ENCODE data around the gene LCN6. TPM values are rescaled to one million over a fixed set of nuclear protein-coding genes. Genes with fewer than 3 reads are reported as not detected.

LCN6 gene
- total and polyA plus RNA-seq, 2 of the 13 experiments (the other 11 are each of a cell fraction or from before 2014, with no cell fraction given): not detected

DNA sequence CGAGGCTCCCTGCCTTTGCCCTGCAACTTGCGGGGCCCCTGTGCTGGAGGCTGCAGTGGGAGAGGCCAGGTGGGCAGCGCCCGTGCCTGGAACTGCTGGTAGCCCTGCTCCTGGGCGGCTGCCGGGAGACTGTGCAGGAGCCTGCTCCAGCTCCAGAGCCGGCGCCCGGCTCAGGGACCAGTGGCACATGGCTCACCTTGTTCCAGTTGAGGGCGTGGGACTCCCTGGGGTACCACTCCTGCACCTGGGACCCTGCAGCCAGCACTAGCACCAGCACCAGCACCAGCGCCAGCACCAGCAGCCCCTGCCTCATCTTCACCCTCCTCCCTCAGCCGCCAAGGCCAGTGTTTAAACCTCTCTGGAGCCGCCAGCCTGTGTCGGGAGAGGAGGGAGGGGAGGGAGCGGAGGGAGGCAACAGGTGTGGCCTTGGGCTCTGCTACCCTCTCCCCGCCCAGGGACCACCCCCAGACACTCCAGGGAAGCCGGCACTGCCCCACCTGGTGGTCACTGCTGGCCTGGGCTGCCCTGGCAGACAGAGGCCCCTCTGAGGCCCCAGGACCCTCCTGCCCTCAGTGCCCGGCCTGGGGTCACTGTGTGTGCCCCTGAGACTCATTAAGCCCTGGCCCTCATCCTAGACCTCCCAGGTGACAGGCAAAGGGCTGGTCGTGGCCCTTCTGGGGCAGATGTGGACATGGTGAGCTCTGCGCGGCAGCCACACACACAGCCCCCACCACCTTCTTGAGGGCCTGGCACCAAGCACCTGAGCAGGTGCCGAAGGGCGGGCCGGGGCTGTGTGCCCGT is 5.5 kb downstream of the LCN6 start, which contains the start of gene LCN10 (continued):
- TF ChIP-seq, protein P1, sequence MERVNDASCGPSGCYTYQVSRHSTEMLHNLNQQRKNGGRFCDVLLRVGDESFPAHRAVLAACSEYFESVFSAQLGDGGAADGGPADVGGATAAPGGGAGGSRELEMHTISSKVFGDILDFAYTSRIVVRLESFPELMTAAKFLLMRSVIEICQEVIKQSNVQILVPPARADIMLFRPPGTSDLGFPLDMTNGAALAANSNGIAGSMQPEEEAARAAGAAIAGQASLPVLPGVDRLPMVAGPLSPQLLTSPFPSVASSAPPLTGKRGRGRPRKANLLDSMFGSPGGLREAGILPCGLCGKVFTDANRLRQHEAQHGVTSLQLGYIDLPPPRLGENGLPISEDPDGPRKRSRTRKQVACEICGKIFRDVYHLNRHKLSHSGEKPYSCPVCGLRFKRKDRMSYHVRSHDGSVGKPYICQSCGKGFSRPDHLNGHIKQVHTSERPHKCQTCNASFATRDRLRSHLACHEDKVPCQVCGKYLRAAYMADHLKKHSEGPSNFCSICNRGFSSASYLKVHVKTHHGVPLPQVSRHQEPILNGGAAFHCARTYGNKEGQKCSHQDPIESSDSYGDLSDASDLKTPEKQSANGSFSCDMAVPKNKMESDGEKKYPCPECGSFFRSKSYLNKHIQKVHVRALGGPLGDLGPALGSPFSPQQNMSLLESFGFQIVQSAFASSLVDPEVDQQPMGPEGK (CRISPR knock-in tag; IDR thresholded peaks at IDR 0.05): peak; percentile 61
- TF ChIP-seq NR2F6 (IDR thresholded peaks at IDR 0.05): no peak
- peak; percentile 25; the same call in 1 of the 2 replicates for TF ChIP-seq NR2F6 (CRISPR knock-in tag; IDR thresholded peaks at IDR 0.05)
- TF ChIP-seq, protein P2, sequence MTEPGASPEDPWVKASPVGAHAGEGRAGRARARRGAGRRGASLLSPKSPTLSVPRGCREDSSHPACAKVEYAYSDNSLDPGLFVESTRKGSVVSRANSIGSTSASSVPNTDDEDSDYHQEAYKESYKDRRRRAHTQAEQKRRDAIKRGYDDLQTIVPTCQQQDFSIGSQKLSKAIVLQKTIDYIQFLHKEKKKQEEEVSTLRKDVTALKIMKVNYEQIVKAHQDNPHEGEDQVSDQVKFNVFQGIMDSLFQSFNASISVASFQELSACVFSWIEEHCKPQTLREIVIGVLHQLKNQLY (CRISPR knock-in tag; IDR thresholded peaks at IDR 0.05): no peak
- 0 out of 2 replicates have a peak, but pooled peaks have one; percentile 6 for TF ChIP-seq STAG1 (CRISPR knock-in tag; IDR thresholded peaks at IDR 0.05)
- peak; percentile 58 for TF ChIP-seq XRCC5 (optimal IDR thresholded peaks at IDR 0.05; ENCODE audit: low read length)
- TF ChIP-seq SAP130 (CRISPR knock-in tag; IDR thresholded peaks at IDR 0.05; ENCODE audit: low read depth): peak; percentile 38; the same call in 1 of the 2 replicates
- TF ChIP-seq ZNF687 (CRISPR knock-in tag; IDR thresholded peaks at IDR 0.05): peak; percentile 57
- TF ChIP-seq POLR2AphosphoS2 (IDR thresholded peaks at IDR 0.05; ENCODE audit: low read depth, low read length): no peak
